Ishikawa (cell line): ENCODE data around the gene ELF4.

Source experiments
- CEBPB ChIP-seq: IDR thresholded peaks from 2 replicates; pipeline ENCODE4 v1.6.1; 2012
- EP300 ChIP-seq: IDR thresholded peaks from 2 replicates; pipeline ENCODE4 v1.6.1; 2012; ENCODE audit warnings: borderline replicate concordance
- FOXM1 ChIP-seq: IDR thresholded peaks from 2 replicates; pipeline ENCODE4 v1.6.1; 2012; ENCODE audit warnings: low read depth, borderline replicate concordance
- MAX ChIP-seq: IDR thresholded peaks from 2 replicates; pipeline ENCODE4 v1.6.1; 2012
- NFIC ChIP-seq: IDR thresholded peaks from 2 replicates; pipeline ENCODE4 v1.6.1; 2012
- RAD21 ChIP-seq: IDR thresholded peaks from 2 replicates; pipeline ENCODE4 v1.6.1; 2012; ENCODE audit warnings: low read depth
- REST ChIP-seq: IDR thresholded peaks from 2 replicates; pipeline ENCODE4 v1.6.1; 2012; ENCODE audit warnings: low read depth, mild to moderate bottlenecking
- TAF1 ChIP-seq: IDR thresholded peaks from 2 replicates; pipeline ENCODE4 v1.6.1; 2012; ENCODE audit warnings: low read depth, mild to moderate bottlenecking
- TCF12 ChIP-seq: IDR thresholded peaks from 2 replicates; pipeline ENCODE4 v1.6.1; 2012; ENCODE audit warnings: low read depth
- TEAD4 ChIP-seq: IDR thresholded peaks from 2 replicates; pipeline ENCODE4 v1.6.1; 2012
- USF1 ChIP-seq: IDR thresholded peaks from 2 replicates; pipeline ENCODE4 v1.6.1; 2012
- YY1 ChIP-seq: IDR thresholded peaks from 2 replicates; pipeline ENCODE4 v1.6.1; 2012; ENCODE audit warnings: low read depth

- TF ChIP-seq YY1 (no peak), EP300 (no peak), TCF12 (no peak), USF1 (no peak), RAD21 (no peak), REST (no peak), MAX (no peak), FOXM1 (no peak), NFIC (no peak), TEAD4 (no peak), CEBPB (no peak), TAF1 (no peak)
Observed at GRCh38 chrX:130058652-130059051, 51.6 kb downstream of the ELF4 start.
